CD14-positive monocyte (primary cell): ENCODE results near the gene SPAG9. TPM values are rescaled to one million over a fixed set of nuclear protein-coding genes. Genes with fewer than 3 reads are reported as not detected.
"Not testable (repeated sequence)": the region's sequence is repeated elsewhere in the genome, so short reads cannot be mapped to it uniquely, and the experiment has no call there.

ENCODE experiments used
- DNase-seq, 3 donors: peaks; one replicate each; pipeline ENCODE4 v3.0.0-alpha.2; 2011 to 2022
- H2AFZ ChIP-seq: 2 replicates; pipeline ENCODE4 v1.6.0; 2012; ENCODE audit warnings: mild to moderate bottlenecking, low read depth, low read length, inconsistent platforms; ENCODE audit not compliant: insufficient read depth, poor library complexity, severe bottlenecking
- H3K27ac ChIP-seq, 2 donors: 1 replicate in 1 of 2; 2 replicates in 1 of 2; pipeline ENCODE4 v1.5.1; 2012 to 2013; ENCODE audit warnings: low read length in 2 of 2, control low read depth in 1 of 2, inconsistent platforms in 1 of 2, low read depth in 1 of 2, mild to moderate bottlenecking in 1 of 2
- H3K27me3 ChIP-seq, 2 donors: one replicate each; pipeline versions ENCODE4 v1.6.0 to v1.6.1; 2011 to 2013; ENCODE audit warnings: low read length in 2 of 2; ENCODE audit not compliant: control insufficient read depth in 2 of 2, insufficient read depth in 2 of 2
- H3K36me3 ChIP-seq, 2 donors: replicated peaks in 1 of 2; 1 replicate in 1 of 2; 2 replicates in 1 of 2; pipeline versions ENCODE4 v1.5.1 to v1.6.1; 2012 to 2013; ENCODE audit warnings: low read length in 2 of 2, control low read depth in 1 of 2, inconsistent platforms in 1 of 2, mild to moderate bottlenecking in 1 of 2; ENCODE audit not compliant: insufficient read depth in 2 of 2, control insufficient read depth in 1 of 2
- H3K4me1 ChIP-seq, 2 donors: 1 replicate in 1 of 2; 2 replicates in 1 of 2; pipeline versions ENCODE4 v1.5.1 to v1.6.1; 2012 to 2013; ENCODE audit warnings: low read length in 2 of 2, control low read depth in 1 of 2, inconsistent platforms in 1 of 2, mild to moderate bottlenecking in 1 of 2, moderate library complexity in 1 of 2; ENCODE audit not compliant: insufficient read depth in 2 of 2, control insufficient read depth in 1 of 2
- H3K4me2 ChIP-seq: replicated peaks from 2 replicates; pipeline ENCODE3; 2012; ENCODE audit warnings: low read length, moderate library complexity, mild to moderate bottlenecking; ENCODE audit not compliant: poor library complexity, severe bottlenecking; ENCODE audit errors: extremely low read depth
- H3K4me3 ChIP-seq, 3 experiments: fragments of 200-600 bp in 1 of 3; sonication (generic) in 1 of 3; replicated peaks in 1 of 3; 1 replicate in 2 of 3; 2 replicates in 1 of 3; pipeline ENCODE4 v1.5.1; 2011 to 2013; ENCODE audit warnings: low read length in 3 of 3, mild to moderate bottlenecking in 3 of 3, control low read depth in 2 of 3, low read depth in 2 of 3, inconsistent platforms in 1 of 3, moderate library complexity in 1 of 3
- H3K79me2 ChIP-seq: 2 replicates; pipeline ENCODE4 v1.6.0; 2012; ENCODE audit warnings: mild to moderate bottlenecking, control low read depth, inconsistent platforms, low read length, moderate library complexity; ENCODE audit not compliant: insufficient read depth
- H3K9ac ChIP-seq: 2 replicates; pipeline ENCODE4 v1.6.0; 2017; ENCODE audit warnings: low read length, mild to moderate bottlenecking; ENCODE audit not compliant: insufficient read depth, poor library complexity, severe bottlenecking
- H3K9me3 ChIP-seq, 2 donors: replicated peaks in 1 of 2; 1 replicate in 1 of 2; 2 replicates in 1 of 2; pipeline versions ENCODE4 v1.5.1 to v1.6.1; 2012 to 2013; ENCODE audit warnings: low read length in 2 of 2, control low read depth in 1 of 2; ENCODE audit not compliant: control insufficient read depth in 1 of 2, insufficient read depth in 1 of 2
- H4K20me1 ChIP-seq: 2 replicates; pipeline ENCODE4 v1.6.0; 2012; ENCODE audit warnings: mild to moderate bottlenecking, low read length, control low read depth, moderate library complexity; ENCODE audit not compliant: insufficient read depth
- H3K27ac Mint-ChIP-seq, 7 donors: one replicate each; pipeline ENCODE4 v1.8.0; 2020; ENCODE audit warnings: mild to moderate bottlenecking in 7 of 7, mixed read lengths in 7 of 7, moderate library complexity in 6 of 7, inconsistent platforms in 2 of 7
- H3K27me3 Mint-ChIP-seq, 3 donors: one replicate each; pipeline ENCODE4 v1.8.0; 2021 to 2022; ENCODE audit warnings: low read depth in 3 of 3, mild to moderate bottlenecking in 3 of 3, mixed read lengths in 3 of 3, moderate library complexity in 3 of 3, inconsistent platforms in 1 of 3
- H3K36me3 Mint-ChIP-seq, 2 donors: one replicate each; pipeline ENCODE4 v1.8.0; 2020; ENCODE audit warnings: mixed read lengths in 2 of 2, inconsistent platforms in 1 of 2, mild to moderate bottlenecking in 1 of 2
- H3K4me1 Mint-ChIP-seq: one replicate; pipeline ENCODE4 v1.8.0; 2020; ENCODE audit warnings: mild to moderate bottlenecking, mixed read lengths
- H3K4me3 Mint-ChIP-seq, 2 donors: one replicate each; pipeline ENCODE4 v1.8.0; 2020; ENCODE audit warnings: mild to moderate bottlenecking in 2 of 2, mixed read lengths in 2 of 2, moderate library complexity in 1 of 2
- H3K9me3 Mint-ChIP-seq, 7 donors: one replicate each; pipeline ENCODE4 v1.8.0; 2020 to 2022; ENCODE audit warnings: mixed read lengths in 7 of 7, mild to moderate bottlenecking in 6 of 7, moderate library complexity in 6 of 7, inconsistent platforms in 2 of 7
- WGBS: methylation state at CpG from one replicate; pipeline ENCODE4 v1.1.5; 2013; ENCODE audit warnings: missing lambda C conversion rate; ENCODE audit not compliant: insufficient coverage; 5-methylcytosine and 5-hydroxymethylcytosine counted together
- intact Hi-C, 2 donors: fragments of 100-400 bp; cut with micrococcal nuclease; formaldehyde crosslinking; loops; one replicate each; pipeline versions ENCODE4 v1.15.0 to v1.15.1; 2023
- polyA plus RNA-seq, 3 donors: library from polyadenylated mRNA; depleted of rRNA in 1 of 3; unstranded in 2 of 3; stranded (reverse) in 1 of 3; fragments of 300-500 nt in 2 of 3; fragments of >200 nt in 1 of 3; fragmentation: Illumina TruSeq in 2 of 3; gene quantifications; 1 replicate in 2 of 3; 2 replicates in 1 of 3; pipeline ENCODE4 v1.2.3, GENCODE V29; 2012 to 2021
- TF ChIP-seq, protein P1 (sequence below): fragments of 200-600 bp; IDR thresholded peaks from one replicate; pipeline ENCODE4 v1.8.0; 2022; ENCODE audit warnings: antibody characterized with exemption, mild to moderate bottlenecking

The SPAG9 gene
- polyA plus RNA-seq, 3 donors, result 4.9 to 33.1 (median 8.5) TPM

DNA sequence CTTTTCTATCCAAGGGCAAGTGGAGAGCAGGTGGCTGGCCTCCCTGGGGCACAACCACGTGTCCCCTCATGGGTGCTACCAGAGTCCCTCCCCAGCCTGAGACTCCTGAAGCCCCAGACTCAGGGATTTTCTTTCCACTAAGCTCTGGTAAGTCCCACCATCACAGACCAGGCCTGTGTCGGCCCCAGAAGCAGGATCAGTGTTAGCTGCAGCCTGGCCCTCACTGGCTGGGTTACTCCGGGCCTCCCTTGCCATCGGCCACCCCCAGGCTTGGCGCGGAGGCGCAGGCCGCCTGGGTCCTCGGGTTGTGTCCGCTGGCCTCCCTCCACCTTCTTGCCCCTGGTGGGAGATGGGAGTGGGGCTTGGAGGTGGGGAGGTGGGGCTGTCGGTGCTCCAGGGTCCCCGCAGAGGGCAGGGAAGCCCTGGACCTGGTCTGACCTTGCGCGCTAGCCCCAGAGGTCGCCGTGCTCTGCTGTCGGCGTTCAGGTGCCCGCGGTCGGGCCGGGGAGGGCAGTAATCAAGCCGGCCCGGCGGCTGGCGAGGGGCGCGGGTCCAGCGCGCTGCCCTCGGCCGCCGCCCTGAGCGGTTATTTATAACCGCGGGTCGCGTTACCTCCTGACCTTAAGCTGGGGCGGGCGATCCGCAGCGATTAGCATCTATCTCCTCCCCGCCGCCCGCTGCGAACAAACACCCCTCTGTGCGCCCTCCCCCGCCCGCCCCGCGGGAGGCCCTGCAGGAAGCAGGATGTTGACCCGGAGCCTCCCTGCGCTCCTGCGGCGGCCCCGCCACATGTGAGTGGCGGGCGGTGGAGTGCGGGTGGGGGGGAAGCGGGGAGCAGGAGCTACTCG lies 176.4 kb downstream of the SPAG9 start:
- peak overlapping the region; percentile 2 to 68 (median 36) for H3K4me3 ChIP-seq
- no peaks in the 10 kb centered on the region for H3K36me3 Mint-ChIP-seq
- H3K4me3 Mint-ChIP-seq, result peak overlapping the region; percentile 59 to 61
- no peaks in the 10 kb centered on the region for H3K79me2 ChIP-seq
- peak overlapping the region; percentile 92 for H2AFZ ChIP-seq
- under 1% methylated on average over 49 of the region's 61 CpGs for WGBS
- H3K27ac ChIP-seq, result no peak overlapping the region
- peaks cover 0 to 2% (median 0%) of the 10 kb centered on the region in 7 donors for H3K9me3 Mint-ChIP-seq
- intact Hi-C loops, result no loop called here
- H3K27me3 Mint-ChIP-seq, result peaks cover 2 to 7% (median 6%) of the 10 kb centered on the region in 3 donors
- H4K20me1 ChIP-seq, result no peaks in the 10 kb centered on the region
- peak overlapping the region; percentile 79 for H3K4me2 ChIP-seq
- TF ChIP-seq, protein P1, sequence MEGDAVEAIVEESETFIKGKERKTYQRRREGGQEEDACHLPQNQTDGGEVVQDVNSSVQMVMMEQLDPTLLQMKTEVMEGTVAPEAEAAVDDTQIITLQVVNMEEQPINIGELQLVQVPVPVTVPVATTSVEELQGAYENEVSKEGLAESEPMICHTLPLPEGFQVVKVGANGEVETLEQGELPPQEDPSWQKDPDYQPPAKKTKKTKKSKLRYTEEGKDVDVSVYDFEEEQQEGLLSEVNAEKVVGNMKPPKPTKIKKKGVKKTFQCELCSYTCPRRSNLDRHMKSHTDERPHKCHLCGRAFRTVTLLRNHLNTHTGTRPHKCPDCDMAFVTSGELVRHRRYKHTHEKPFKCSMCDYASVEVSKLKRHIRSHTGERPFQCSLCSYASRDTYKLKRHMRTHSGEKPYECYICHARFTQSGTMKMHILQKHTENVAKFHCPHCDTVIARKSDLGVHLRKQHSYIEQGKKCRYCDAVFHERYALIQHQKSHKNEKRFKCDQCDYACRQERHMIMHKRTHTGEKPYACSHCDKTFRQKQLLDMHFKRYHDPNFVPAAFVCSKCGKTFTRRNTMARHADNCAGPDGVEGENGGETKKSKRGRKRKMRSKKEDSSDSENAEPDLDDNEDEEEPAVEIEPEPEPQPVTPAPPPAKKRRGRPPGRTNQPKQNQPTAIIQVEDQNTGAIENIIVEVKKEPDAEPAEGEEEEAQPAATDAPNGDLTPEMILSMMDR, result no peak
- peak overlapping the region in 2 of 7 donors; percentile 30 to 61 for H3K27ac Mint-ChIP-seq
- peaks cover 30 to 40% of the 10 kb centered on the region in 2 donors for H3K4me1 ChIP-seq
- H3K4me1 Mint-ChIP-seq, result peaks cover 26% of the 10 kb centered on the region
- H3K9me3 ChIP-seq, result no peaks in the 10 kb centered on the region
- H3K9ac ChIP-seq, result peak overlapping the region; percentile 58
- peak; percentile 27 to 50 (median 38) for DNase-seq
- H3K27me3 ChIP-seq, result no peaks in the 10 kb centered on the region
- H3K36me3 ChIP-seq, result no peaks in the 10 kb centered on the region

DNA sequence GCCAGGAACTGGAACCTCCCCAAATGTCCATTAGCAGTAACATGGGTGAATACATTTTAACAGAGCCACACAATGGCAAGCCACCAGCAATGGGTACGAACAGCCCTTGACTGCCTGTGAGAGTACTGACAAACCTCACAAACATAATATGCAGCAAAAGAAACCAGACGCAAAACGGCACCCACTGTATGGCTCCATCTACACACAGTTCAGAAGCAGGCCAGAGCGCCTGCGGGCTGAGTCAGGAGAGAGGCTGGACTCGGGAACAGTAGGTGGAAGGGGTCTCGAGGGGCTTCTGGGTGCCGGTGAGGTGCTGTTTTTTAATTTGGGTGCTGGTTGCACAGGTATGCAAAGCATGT lies 177.1 kb downstream of the SPAG9 start:
- Histone ChIP-seq H3K9me3 (no peaks in the 10 kb centered on the region), H3K4me2 (no peak overlapping the region), H3K4me3 (no peak overlapping the region), H3K36me3 (no peaks in the 10 kb centered on the region), H3K27me3 (no peaks in the 10 kb centered on the region), H2AFZ (peak overlapping the region; percentile 92), H4K20me1 (no peaks in the 10 kb centered on the region), H3K9ac (no peak overlapping the region), H3K4me1 (peaks cover 22 to 34% of the 10 kb centered on the region in 2 donors), H3K79me2 (no peaks in the 10 kb centered on the region), H3K27ac (no peak overlapping the region)
- peaks cover 0 to 2% (median 0%) of the 10 kb centered on the region in 7 donors for H3K9me3 Mint-ChIP-seq
- TF ChIP-seq, protein P1, result no peak
- 89% methylated on average over 4 of the region's 8 CpGs for WGBS
- peaks cover 23% of the 10 kb centered on the region for H3K4me1 Mint-ChIP-seq
- no peaks in the 10 kb centered on the region for H3K36me3 Mint-ChIP-seq
- intact Hi-C loops, result no loop called here
- peak overlapping the region in 2 of 7 donors; percentile 41 to 61 for H3K27ac Mint-ChIP-seq
- peak overlapping the region in 1 of 2 donors; percentile 59 for H3K4me3 Mint-ChIP-seq
- H3K27me3 Mint-ChIP-seq, result peaks cover 2 to 7% (median 6%) of the 10 kb centered on the region in 3 donors
- DNase-seq, result no peak

DNA sequence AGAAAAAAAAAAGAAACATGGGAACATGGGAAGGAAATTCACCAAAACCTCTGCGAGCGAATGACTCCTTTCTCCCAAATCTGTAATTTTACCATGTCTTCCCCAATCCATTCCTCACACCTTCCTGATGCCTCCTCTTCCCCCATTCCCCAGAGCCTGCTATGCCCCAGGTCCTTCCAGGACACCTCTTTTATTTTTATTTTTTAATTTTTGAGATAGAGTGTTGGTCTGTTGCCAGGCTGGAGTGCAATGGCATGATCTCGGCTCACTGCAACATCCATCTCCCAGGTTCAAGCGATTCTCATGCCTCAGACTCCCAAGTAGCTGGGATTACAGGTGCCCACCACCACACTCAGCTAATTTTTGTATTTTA lies 179.0 kb downstream of the SPAG9 start:
- H3K4me3 ChIP-seq, H3K79me2 ChIP-seq, H2AFZ ChIP-seq, H3K4me3 Mint-ChIP-seq, H3K4me2 ChIP-seq, H4K20me1 ChIP-seq, H3K36me3 Mint-ChIP-seq, H3K9me3 Mint-ChIP-seq, H3K27me3 ChIP-seq, intact Hi-C loops, DNase-seq, H3K9me3 ChIP-seq, H3K9ac ChIP-seq, H3K27ac ChIP-seq, H3K27ac Mint-ChIP-seq, H3K36me3 ChIP-seq: not testable (repeated sequence)
- no CpG with 5 or more reads among the region's 4 CpGs for WGBS
- peaks cover 11 to 20% of the 10 kb centered on the region in 2 donors for H3K4me1 ChIP-seq
- Mint-ChIP-seq H3K27me3 (peaks cover 2 to 10% (median 7%) of the 10 kb centered on the region in 3 donors), H3K4me1 (peaks cover 11% of the 10 kb centered on the region)
